NCI-H1930 (cell line): ENCODE measurements around the gene KIAA1217.

ENCODE experiments used
- DNase-seq, 2 experiments: peaks; one replicate each; lab custom pipeline; 2025; lab: John Stamatoyannopoulos, UW

KIAA1217 gene

GRCh38 chr10:24502801-24503460 is 294.0 kb downstream of the KIAA1217 start:
- DNase-seq: no peak

GRCh38 chr10:24503461-24504320 is 294.8 kb downstream of the KIAA1217 start:
- DNase-seq: no peak

GRCh38 chr10:24505759-24506158 is 296.8 kb downstream of the KIAA1217 start:
- no peak for DNase-seq

- DNase-seq: no peak
Observed at GRCh38 chr10:24513155-24513554, 304.2 kb downstream of the KIAA1217 start.

GRCh38 chr10:24515481-24515880 is 306.5 kb downstream of the KIAA1217 start:
- DNase-seq: no peak

GRCh38 chr10:24518411-24518810 is 309.5 kb downstream of the KIAA1217 start:
- DNase-seq: no peak

GRCh38 chr10:24518981-24519597 is 310.2 kb downstream of the KIAA1217 start:
- DNase-seq: peak; percentile 1 to 25

GRCh38 chr10:24519950-24520349 is 311.0 kb downstream of the KIAA1217 start:
- DNase-seq: no peak

GRCh38 chr10:24524314-24524713 is 315.4 kb downstream of the KIAA1217 start:
- no peak for DNase-seq

GRCh38 chr10:24526085-24526649 is 317.2 kb downstream of the KIAA1217 start:
- DNase-seq: no peak

- no peak for DNase-seq
Observed at GRCh38 chr10:24528946-24529345, 320.0 kb downstream of the KIAA1217 start.

GRCh38 chr10:24531439-24531838 is 322.5 kb downstream of the KIAA1217 start:
- DNase-seq: no peak

- DNase-seq: no peak
Observed at GRCh38 chr10:24533981-24534380, 325.0 kb downstream of the KIAA1217 start.

GRCh38 chr10:24536636-24537035 is 327.7 kb downstream of the KIAA1217 start:
- DNase-seq: no peak

- DNase-seq: no peak
Observed at GRCh38 chr10:24541239-24541753, 332.4 kb downstream of the KIAA1217 start.

GRCh38 chr10:24542314-24543270 is 333.7 kb downstream of the KIAA1217 start:
- no peak for DNase-seq

GRCh38 chr10:24544776-24545175 is 335.8 kb downstream of the KIAA1217 start:
- no peak for DNase-seq

GRCh38 chr10:24545585-24545984 is 336.6 kb downstream of the KIAA1217 start:
- no peak for DNase-seq

GRCh38 chr10:24550680-24551079 is 341.7 kb downstream of the KIAA1217 start:
- no peak for DNase-seq

GRCh38 chr10:24551161-24551560 is 342.2 kb downstream of the KIAA1217 start:
- no peak for DNase-seq

- no peak for DNase-seq
Observed at GRCh38 chr10:24552346-24553016, 343.5 kb downstream of the KIAA1217 start.
